GM13976 (cell line): ENCODE measurements around the gene OR6F1.
"Not testable (repeated sequence)": the region's sequence is repeated elsewhere in the genome, so short reads cannot be mapped to it uniquely, and the experiment has no call there.

Experiments used
- DNase-seq: peaks from one replicate; pipeline ENCODE4 v3.0.0; 2012; ENCODE audit warnings: low spot score
- in situ Hi-C: fragments of 300-500 bp; cut with MboI; formaldehyde crosslinking; loops from one replicate; pipeline ENCODE4 v1.12.0; 2022; ENCODE audit warnings: low sequenced_read_pairs, mixed read lengths, inconsistent platforms; ENCODE audit not compliant: unreplicated experiment
- TF ChIP-seq, protein P1 (sequence below): IDR thresholded peaks from 2 replicates; pipeline ENCODE4 v1.5.1; 2012; ENCODE audit warnings: borderline replicate concordance, mild to moderate bottlenecking; ENCODE audit not compliant: insufficient read depth; ENCODE audit errors: extremely low read depth, missing control alignments, control extremely low read depth

The OR6F1 gene

DNA sequence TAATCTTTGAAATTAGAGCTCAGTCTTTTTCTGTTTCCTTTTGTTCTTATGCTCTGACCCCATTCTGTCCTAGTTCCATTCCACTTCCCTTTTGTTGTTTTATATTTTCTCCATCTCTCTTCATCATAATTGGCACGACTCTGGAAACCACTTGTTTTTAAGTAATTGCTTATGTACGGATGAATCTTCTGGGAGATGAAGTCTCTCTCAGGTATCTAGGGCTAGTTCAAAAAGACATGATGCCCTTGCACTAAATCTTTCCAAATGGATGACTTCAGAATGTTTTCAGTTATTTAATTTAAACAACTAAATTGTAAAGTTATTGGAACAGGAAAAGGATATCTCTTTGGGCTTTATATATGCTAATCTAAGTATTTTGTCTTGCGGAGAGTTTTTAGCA, at the start of gene OR6F1:
Gene OR6F1, minus strand, starts transcription at position 101 of the 400 bp plus-strand sequence. CDS start 3,891 bp downstream, outside the sequence.
- in situ Hi-C loops = no loop called here
- TF ChIP-seq, protein P1, sequence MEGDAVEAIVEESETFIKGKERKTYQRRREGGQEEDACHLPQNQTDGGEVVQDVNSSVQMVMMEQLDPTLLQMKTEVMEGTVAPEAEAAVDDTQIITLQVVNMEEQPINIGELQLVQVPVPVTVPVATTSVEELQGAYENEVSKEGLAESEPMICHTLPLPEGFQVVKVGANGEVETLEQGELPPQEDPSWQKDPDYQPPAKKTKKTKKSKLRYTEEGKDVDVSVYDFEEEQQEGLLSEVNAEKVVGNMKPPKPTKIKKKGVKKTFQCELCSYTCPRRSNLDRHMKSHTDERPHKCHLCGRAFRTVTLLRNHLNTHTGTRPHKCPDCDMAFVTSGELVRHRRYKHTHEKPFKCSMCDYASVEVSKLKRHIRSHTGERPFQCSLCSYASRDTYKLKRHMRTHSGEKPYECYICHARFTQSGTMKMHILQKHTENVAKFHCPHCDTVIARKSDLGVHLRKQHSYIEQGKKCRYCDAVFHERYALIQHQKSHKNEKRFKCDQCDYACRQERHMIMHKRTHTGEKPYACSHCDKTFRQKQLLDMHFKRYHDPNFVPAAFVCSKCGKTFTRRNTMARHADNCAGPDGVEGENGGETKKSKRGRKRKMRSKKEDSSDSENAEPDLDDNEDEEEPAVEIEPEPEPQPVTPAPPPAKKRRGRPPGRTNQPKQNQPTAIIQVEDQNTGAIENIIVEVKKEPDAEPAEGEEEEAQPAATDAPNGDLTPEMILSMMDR = no peak
- DNase-seq = no peak

DNA sequence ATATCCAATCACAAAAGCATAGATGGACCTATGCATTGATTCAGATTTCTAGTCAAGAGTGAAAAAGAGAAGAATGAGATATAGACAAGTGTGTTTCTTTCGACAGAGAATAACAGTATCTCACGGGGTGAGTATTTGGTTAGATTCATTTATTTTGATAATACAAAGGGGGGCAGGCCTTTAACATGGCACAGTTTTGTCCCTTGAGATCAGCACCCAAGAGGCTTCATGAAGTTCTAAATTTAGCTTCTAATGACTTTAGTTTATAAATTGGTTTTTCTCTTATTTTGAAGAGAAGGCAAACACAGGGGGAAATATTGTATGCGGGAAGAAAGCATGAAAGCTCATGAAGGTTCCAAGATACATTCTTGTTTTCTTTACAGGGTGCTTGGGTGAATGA, 44.0 kb upstream of the OR6F1 start, which contains the start of gene OR1C1:
Gene OR1C1, minus strand, starts transcription at position 101 of the 400 bp plus-strand sequence. CDS start 2,150 bp downstream, outside the sequence.
- in situ Hi-C loops = no loop called here
- TF ChIP-seq, protein P1 = no peak

DNA sequence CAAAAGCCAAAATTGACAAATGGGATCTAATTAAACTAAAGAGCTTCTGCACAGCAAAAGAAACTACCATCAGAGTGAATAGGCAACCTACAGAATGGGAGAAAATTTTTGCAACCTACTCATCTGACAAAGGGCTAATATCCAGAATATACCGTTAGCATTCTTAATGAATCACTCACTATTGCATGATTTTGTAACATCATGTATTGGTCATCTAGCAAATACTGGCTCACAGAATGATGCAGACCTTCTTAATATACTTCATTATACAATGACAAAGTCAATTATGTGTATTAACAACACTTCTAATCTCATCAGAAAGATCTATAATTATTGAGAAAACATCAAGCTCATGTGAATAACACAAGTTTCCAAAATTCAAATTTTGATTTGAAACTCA, 37.9 kb upstream of the OR6F1 start:
- DNase-seq, in situ Hi-C loops: not testable (repeated sequence)

More for the DNA sequence above, 44.0 kb upstream of the OR6F1 start, which contains the start of gene OR1C1:
- no peak for DNase-seq

DNA sequence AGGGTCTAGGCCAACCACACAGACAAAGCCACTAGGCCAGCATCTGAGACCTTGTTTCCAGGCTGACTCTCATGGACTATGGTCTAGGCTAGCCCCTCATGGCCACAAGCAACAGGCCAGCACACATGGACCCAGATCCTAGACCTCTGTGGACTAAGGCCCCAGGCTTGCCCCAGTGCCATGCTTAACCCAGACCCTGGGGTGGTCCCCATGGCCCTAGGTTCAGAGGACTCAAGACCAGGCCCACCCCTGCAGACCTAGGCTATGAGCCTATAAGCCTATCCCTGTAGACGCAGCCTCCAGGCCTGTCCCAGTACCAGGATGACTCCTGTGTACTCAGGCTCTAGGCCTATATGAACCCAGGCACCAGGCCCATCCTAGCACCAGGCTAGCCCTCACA, 33.4 kb upstream of the OR6F1 start:
- DNase-seq = no peak
- in situ Hi-C loops = no loop called here

DNA sequence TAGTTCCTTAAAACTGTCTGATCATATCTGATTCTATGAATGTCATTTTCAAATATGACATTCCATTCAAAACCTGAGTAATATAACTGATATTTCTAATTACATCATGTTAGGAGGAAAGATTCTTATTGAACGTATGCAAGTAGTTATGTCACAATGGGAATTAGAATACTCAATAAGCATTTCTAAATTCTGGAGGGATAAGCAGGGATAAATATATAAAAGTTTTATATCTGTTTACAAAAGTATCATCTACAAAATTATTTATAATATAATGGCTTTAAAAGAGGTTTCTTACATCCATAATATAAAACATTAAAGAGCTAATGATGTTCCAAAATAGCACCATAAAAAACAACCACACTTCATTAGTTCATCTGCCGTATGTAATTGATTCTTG, 31.6 kb upstream of the OR6F1 start, which contains the start of gene OR14A2:
Gene OR14A2, minus strand, starts transcription at position 101 of the 400 bp plus-strand sequence.
- DNase-seq = no peak
- in situ Hi-C loops = no loop called here
- TF ChIP-seq, protein P1 = no peak

More for the DNA sequence above, 33.4 kb upstream of the OR6F1 start:
- TF ChIP-seq, protein P1 = no peak

DNA sequence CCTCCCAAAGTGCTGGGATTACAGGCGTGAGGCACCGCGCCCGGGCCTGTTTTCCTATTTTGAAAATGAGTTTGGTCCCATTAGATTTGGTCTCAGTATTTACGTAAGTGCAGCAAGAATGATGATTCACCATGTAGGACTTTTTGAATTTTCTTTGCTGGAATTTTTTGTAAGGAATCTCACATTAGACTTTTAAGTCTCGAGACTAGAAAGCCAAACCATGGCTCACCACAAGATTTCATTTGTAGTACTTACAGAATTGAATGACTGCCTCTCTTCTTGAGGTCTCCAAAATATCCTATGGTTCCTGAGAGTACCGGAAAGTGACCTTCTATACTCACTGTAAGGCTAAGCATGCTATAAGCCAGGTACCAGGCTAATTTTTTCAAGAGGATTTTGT, 31.2 kb upstream of the OR6F1 start:
- no peak for DNase-seq
- in situ Hi-C loops = no loop called here
- TF ChIP-seq, protein P1 = no peak

DNA sequence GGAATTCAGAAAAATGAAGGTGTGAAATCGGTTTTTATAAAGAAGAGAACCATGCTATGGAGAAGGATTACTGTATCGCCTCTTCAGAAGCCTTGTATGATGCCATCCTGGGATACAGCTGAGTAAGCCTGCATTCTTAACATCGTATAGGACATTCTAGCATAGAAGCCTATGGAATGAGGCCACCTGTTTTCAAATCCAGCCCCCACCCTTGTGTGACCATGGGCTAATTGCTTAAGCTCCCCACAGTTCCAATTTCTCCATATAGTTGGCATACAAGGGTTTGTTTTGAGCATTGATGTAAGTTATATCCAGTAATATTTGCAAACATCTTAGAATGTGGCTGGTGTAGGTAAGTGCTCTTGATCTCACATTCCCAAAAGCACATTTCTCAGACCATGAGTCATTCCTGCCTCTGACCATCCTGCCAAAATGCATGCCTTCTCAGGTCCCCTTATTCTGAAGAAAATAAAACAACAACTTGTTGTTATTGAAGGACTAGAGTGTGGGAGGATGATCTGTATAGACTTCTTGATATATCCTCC, 30.0 kb upstream of the OR6F1 start:
- in situ Hi-C loops = no loop called here
- TF ChIP-seq, protein P1 = no peak
- DNase-seq = no peak

DNA sequence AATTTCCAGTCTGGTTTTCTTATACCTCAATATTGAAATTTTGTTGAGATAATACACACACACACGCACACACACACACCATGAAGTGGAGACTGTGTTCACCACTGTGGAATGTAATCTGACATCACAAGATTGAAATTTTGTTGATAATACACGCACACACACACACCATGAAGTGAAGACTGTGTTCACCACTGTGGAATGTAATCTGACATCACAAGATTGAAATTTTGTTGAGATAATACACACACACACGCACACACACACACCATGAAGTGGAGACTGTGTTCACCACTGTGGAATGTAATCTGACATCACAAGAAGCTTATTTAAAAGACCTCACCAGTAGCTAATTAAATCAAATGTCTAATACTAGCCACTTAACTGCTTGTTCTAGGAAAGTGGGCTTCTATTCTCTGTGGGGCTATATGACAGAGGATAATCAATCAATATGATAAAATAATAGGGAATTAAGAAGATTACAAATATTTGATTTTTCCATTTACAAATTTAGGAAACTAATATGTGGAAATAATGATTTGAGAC, 25.8 kb upstream of the OR6F1 start:
- DNase-seq, in situ Hi-C loops: not testable (repeated sequence)
